GM10248 (cell line): ENCODE results near the gene HPCA.

Source experiments
- CTCF ChIA-PET: fragments of 300-600 bp; sonication (Branson Sonifier 250); formaldehyde crosslinking; extraction: SDS; loops from one replicate; lab custom pipeline; 2021; ENCODE audit warnings: antibody characterized with exemption; lab: Yijun Ruan, JAX
- POLR2A ChIA-PET: fragments of 350-650 bp; sonication (Branson Sonifier 250); formaldehyde crosslinking; extraction: SDS; loops from one replicate; lab custom pipeline; 2020; ENCODE audit warnings: antibody characterized with exemption; lab: Yijun Ruan, JAX
- DNase-seq: peaks from one replicate; pipeline ENCODE4 v3.0.0; 2012; ENCODE audit errors: extremely low spot score
- CTCF ChIP-seq: IDR thresholded peaks from 2 replicates; pipeline ENCODE4 v1.5.1; 2012; ENCODE audit warnings: mild to moderate bottlenecking, low read depth; ENCODE audit errors: extremely low read depth, missing control alignments, control extremely low read depth

The HPCA gene

DNA sequence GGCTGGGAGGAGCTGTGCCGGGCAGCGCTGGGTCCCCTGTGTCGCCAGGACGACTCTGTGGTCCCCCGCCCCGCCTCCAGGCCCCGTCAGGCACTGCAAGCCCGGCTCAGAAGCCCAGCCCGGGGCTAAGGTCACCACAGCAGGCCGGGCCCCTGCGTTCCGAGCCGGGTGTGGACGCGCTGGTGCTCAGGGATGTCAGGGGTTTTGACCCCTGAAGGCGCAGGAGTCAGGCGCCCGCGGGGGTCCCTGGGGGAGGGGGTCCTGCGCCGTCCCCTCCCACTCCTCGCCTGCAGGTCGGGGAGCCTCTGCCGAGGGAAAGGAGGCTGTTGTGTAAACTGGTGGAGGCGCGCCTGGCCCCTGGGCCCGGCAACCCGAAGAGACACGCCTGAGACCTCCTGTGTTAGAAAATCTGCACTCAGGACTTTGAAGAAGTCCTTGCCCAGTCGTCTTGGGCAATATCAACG is 38.6 kb downstream of the HPCA start:
- CTCF ChIA-PET, result interaction anchor here (1.0 to 1.2 kb wide), 2 partner anchors 8 to 163 kb away, joined by 3 read pairs; no protein-coding TSS in a partner anchor
- DNase-seq, result no peak
- POLR2A ChIA-PET, result interaction anchor here (0.7 kb wide), 1 partner anchor 58 kb away, joined by 5 read pairs; no protein-coding TSS in a partner anchor
- TF ChIP-seq CTCF, result no peak

GRCh38 chr1:32925403-32926162 is 39.3 kb downstream of the HPCA start:
- peak; percentile 11 for TF ChIP-seq CTCF
- ChIA-PET POLR2A (interaction anchor here (0.7 kb wide), 1 partner anchor 58 kb away, joined by 5 read pairs; no protein-coding TSS in a partner anchor), CTCF (interaction anchor here (1.0 kb wide), 1 partner anchor 162 kb away, joined by 3 read pairs; no protein-coding TSS in a partner anchor)
- DNase-seq, result no peak

DNA sequence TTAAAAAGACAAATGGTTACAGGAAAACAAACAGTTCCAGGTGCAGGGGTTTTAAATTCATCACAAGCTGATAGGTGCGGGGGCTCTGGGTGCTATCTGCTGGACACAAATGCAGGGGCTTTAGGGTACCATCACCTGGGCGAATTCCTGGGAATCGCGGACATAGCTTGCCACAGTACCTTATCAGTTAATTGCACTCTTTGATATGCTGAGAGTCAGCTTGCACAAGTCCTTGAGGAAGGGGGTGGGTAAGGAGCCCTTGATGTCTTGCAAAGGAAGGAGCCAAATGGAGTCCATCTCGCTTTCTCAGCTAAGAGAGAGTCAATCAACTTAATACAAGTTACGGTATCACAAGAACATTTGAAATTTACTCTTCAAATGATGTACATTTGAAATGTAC is 40.3 kb downstream of the HPCA start:
- CTCF ChIA-PET, result interaction anchor here (1.2 kb wide), 1 partner anchor 129 kb away, joined by 3 read pairs; no protein-coding TSS in a partner anchor
- no peak for DNase-seq
- no peak for TF ChIP-seq CTCF
- POLR2A ChIA-PET, result no interaction called here

GRCh38 chr1:32927441-32927840 is 41.1 kb downstream of the HPCA start:
- CTCF ChIA-PET, result interaction anchor here (1.0 to 1.1 kb wide), 2 partner anchors 9 to 215 kb away, joined by 3 read pairs; no protein-coding TSS in a partner anchor

GRCh38 chr1:32928285-32928684 is 42.0 kb downstream of the HPCA start:
- ChIA-PET POLR2A (no interaction called here), CTCF (interaction anchor here (1.0 to 1.1 kb wide), 3 partner anchors 9 to 126 kb away, joined by 3 read pairs; no protein-coding TSS in a partner anchor)
- no peak for DNase-seq
- no peak for TF ChIP-seq CTCF

More at GRCh38 chr1:32927441-32927840, 41.1 kb downstream of the HPCA start:
- no peak for TF ChIP-seq CTCF
- no peak for DNase-seq
- POLR2A ChIA-PET, result no interaction called here

- POLR2A ChIA-PET, result no interaction called here
- no peak for TF ChIP-seq CTCF
- DNase-seq, result no peak
- CTCF ChIA-PET, result interaction anchor here (1.0 to 9.7 kb wide), 3 partner anchors 15 to 126 kb away, joined by 3 to 69 read pairs (median 3); no protein-coding TSS in a partner anchor
Observed at GRCh38 chr1:32928715-32929114, 42.4 kb downstream of the HPCA start.
